HepG2 (cell line): Measurements from ENCODE around the gene SOAT1. TPM values are rescaled to one million over a fixed set of nuclear protein-coding genes. Genes with fewer than 3 reads are reported as not detected.

ENCODE experiments used
- ARHGAP35 ChIP-seq: sonication (generic); formaldehyde crosslinking; IDR thresholded peaks from 2 replicates; pipeline ENCODE4 v1.9.0; 2022; ENCODE audit warnings: mild to moderate bottlenecking, inconsistent platforms, moderate library complexity, missing genetic modification reagents, borderline replicate concordance
- CHD2 ChIP-seq: IDR thresholded peaks from 2 replicates; pipeline ENCODE4 v1.6.1; 2011; ENCODE audit warnings: low read depth, low read length, improper control_type of control experiment
- DNMT3B ChIP-seq: conservative IDR thresholded peaks from 2 replicates; pipeline ENCODE4 v1.6.1; 2016; ENCODE audit warnings: missing biosample characterization, control low read depth
- LCORL ChIP-seq, 2 experiments: fragments of 450-650 bp in 1 of 2; sonication (generic) in 1 of 2; formaldehyde crosslinking in 1 of 2; IDR thresholded peaks; 2 replicates each; pipeline versions ENCODE4 v1.5.0 to v1.6.1; 2017 to 2020; ENCODE audit warnings: antibody characterized with exemption in 1 of 2, missing genetic modification reagents in 1 of 2
- NKX3-1 ChIP-seq: sonication (generic); formaldehyde crosslinking; IDR thresholded peaks from 2 replicates; pipeline ENCODE4 v1.5.0; 2020; ENCODE audit warnings: missing genetic modification reagents
- PCBP1 ChIP-seq: fragments of 200-400 bp; formaldehyde crosslinking; IDR thresholded peaks from 2 replicates; pipeline ENCODE4 v1.6.1; 2017; ENCODE audit warnings: mild to moderate bottlenecking, low read depth, low read length, borderline replicate concordance
- PHF20 ChIP-seq: sonication (generic); formaldehyde crosslinking; IDR thresholded peaks from 2 replicates; pipeline ENCODE4 v1.5.0; 2020; ENCODE audit warnings: mild to moderate bottlenecking, missing genetic modification reagents
- SRY ChIP-seq: sonication (generic); formaldehyde crosslinking; IDR thresholded peaks from 2 replicates; pipeline ENCODE4 v1.8.0; 2022; ENCODE audit warnings: mild to moderate bottlenecking, missing genetic modification reagents
- U2AF2 ChIP-seq: fragments of 200-400 bp; formaldehyde crosslinking; IDR thresholded peaks from 2 replicates; pipeline ENCODE4 v1.6.1; 2017; ENCODE audit warnings: low read depth, mild to moderate bottlenecking, low read length
- YEATS2 ChIP-seq: sonication (generic); formaldehyde crosslinking; IDR thresholded peaks from 2 replicates; pipeline ENCODE4 v1.4.0; 2020; ENCODE audit warnings: missing genetic modification reagents, borderline replicate concordance
- ZBTB3 ChIP-seq: sonication (generic); formaldehyde crosslinking; IDR thresholded peaks from 2 replicates; pipeline ENCODE4 v1.4.0; 2020; ENCODE audit warnings: low read depth, mild to moderate bottlenecking, moderate library complexity, missing genetic modification reagents, borderline replicate concordance
- ZNF232 ChIP-seq: sonication (generic); formaldehyde crosslinking; IDR thresholded peaks from 2 replicates; pipeline ENCODE4 v1.4.0; 2020; ENCODE audit warnings: missing genetic modification reagents, borderline replicate concordance
- ZNF713 ChIP-seq: sonication (generic); formaldehyde crosslinking; IDR thresholded peaks from 2 replicates; pipeline ENCODE4 v1.4.0; 2020; ENCODE audit warnings: mild to moderate bottlenecking, missing genetic modification reagents
- polyA plus RNA-seq, 8 experiments: library from polyadenylated mRNA; depleted of rRNA in 3 of 8; stranded (reverse) in 7 of 8; unstranded in 1 of 8; fragments of >200 nt; fragmentation: Illumina TruSeq in 4 of 8; extraction: Trizol in 4 of 8; gene quantifications; 2 replicates each; pipeline versions ENCODE4 v1.2.1 to v1.2.3, GENCODE V29; 2011 to 2016; ENCODE audit warnings: low read depth in 4 of 8, missing spikeins in 1 of 8, mixed read lengths in 1 of 8; ENCODE audit not compliant: insufficient read depth in 1 of 8
- total RNA-seq, 5 experiments: library from RNA; depleted of rRNA; stranded (reverse); fragments of >200 nt; fragmentation: Illumina TruSeq; extraction: Trizol; gene quantifications; 2 replicates each; pipeline ENCODE4 v1.2.3, GENCODE V29; 2016; ENCODE audit warnings: low read depth in 1 of 5
- TF ChIP-seq, protein P1 (sequence below): sonication (generic); formaldehyde crosslinking; IDR thresholded peaks from 2 replicates; pipeline ENCODE4 v1.8.0; 2023; ENCODE audit warnings: mild to moderate bottlenecking, missing genetic modification reagents
- TF ChIP-seq, protein P2 (sequence below): sonication (generic); formaldehyde crosslinking; IDR thresholded peaks from 2 replicates; pipeline ENCODE4 v1.4.0; 2020; ENCODE audit warnings: missing genetic modification reagents
- TF ChIP-seq, protein P3 (sequence below): sonication (generic); formaldehyde crosslinking; IDR thresholded peaks from 2 replicates; pipeline ENCODE4 v1.4.0; 2020; ENCODE audit warnings: missing genetic modification reagents
- TF ChIP-seq, protein P4 (sequence below): sonication (generic); formaldehyde crosslinking; IDR thresholded peaks from 2 replicates; pipeline ENCODE4 v1.5.0; 2020; ENCODE audit warnings: missing genetic modification reagents
- TF ChIP-seq, protein P5 (sequence below): sonication (generic); formaldehyde crosslinking; conservative IDR thresholded peaks from 2 replicates; pipeline ENCODE4 v1.4.0; 2020; ENCODE audit warnings: missing genetic modification reagents
- TF ChIP-seq, protein P6 (sequence below): sonication (generic); formaldehyde crosslinking; conservative IDR thresholded peaks from 2 replicates; pipeline ENCODE4 v1.8.0; 2022; ENCODE audit warnings: mild to moderate bottlenecking, moderate library complexity, missing genetic modification reagents

The SOAT1 gene
- total and polyA plus RNA-seq, 2 of the 13 experiments (the other 11 are each of a cell fraction or from before 2014, with no cell fraction given) = 22.3 to 52.0 TPM

DNA sequence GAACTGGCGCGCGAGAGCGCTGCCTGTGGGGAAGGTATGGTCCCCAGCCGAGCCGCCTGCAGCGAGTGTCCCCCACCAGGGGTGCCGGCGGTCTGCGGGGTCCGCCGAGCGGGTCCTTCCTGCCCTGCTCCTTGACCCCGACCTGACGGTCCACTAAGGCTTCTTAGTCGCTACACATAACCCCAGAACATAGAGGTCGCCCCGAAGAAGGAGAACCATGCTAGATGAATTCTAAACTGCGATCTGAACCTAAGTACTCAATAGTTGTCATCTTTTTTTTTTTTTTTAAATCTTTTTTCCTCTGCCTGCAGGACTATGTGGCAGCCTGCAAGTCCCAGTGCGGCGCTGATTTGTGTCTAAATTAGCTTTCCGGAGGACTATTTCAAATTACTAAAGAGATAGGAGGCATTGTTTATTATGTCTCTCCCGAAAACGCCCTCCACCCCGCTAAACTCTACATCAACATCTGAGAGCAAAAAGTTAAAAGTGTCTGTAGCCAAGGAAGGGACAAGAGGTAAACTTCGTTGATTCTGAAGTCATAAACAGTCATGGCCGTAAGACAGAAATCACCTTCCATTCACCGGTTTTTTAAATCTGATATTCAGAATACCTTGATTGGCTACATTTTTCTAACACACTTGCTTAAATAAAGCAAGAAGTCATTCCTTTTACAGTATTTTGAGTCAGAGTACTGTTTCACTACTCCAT, 72.7 kb downstream of the SOAT1 start (continued):
- TF ChIP-seq, protein P1, sequence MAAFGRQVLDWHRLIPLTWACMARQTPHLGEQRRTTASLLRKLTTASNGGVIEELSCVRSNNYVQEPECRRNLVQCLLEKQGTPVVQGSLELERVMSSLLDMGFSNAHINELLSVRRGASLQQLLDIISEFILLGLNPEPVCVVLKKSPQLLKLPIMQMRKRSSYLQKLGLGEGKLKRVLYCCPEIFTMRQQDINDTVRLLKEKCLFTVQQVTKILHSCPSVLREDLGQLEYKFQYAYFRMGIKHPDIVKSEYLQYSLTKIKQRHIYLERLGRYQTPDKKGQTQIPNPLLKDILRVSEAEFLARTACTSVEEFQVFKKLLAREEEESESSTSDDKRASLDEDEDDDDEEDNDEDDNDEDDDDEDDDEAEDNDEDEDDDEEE (CRISPR knock-in tag) = no peak
- TF ChIP-seq, protein P2, sequence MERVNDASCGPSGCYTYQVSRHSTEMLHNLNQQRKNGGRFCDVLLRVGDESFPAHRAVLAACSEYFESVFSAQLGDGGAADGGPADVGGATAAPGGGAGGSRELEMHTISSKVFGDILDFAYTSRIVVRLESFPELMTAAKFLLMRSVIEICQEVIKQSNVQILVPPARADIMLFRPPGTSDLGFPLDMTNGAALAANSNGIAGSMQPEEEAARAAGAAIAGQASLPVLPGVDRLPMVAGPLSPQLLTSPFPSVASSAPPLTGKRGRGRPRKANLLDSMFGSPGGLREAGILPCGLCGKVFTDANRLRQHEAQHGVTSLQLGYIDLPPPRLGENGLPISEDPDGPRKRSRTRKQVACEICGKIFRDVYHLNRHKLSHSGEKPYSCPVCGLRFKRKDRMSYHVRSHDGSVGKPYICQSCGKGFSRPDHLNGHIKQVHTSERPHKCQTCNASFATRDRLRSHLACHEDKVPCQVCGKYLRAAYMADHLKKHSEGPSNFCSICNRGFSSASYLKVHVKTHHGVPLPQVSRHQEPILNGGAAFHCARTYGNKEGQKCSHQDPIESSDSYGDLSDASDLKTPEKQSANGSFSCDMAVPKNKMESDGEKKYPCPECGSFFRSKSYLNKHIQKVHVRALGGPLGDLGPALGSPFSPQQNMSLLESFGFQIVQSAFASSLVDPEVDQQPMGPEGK (CRISPR knock-in tag) = no peak
- TF ChIP-seq PCBP1 (no peak), LCORL (IDR thresholded peaks at IDR 0.05) (no peak), LCORL (CRISPR knock-in tag; IDR thresholded peaks at IDR 0.05) (no peak), SRY (CRISPR knock-in tag) (no peak; the same call in 1 of the 2 replicates), PHF20 (CRISPR knock-in tag) (peak; percentile 40; the same call in 1 of the 2 replicates), U2AF2 (no peak), DNMT3B (no peak), ZNF232 (no peak), CHD2 (no peak), YEATS2 (no peak; the same call in 1 of the 2 replicates), ZBTB3 (CRISPR knock-in tag) (no peak), NKX3-1 (CRISPR knock-in tag) (0 out of 2 replicates have a peak, but pooled peaks have one; percentile 5), ZNF713 (no peak), ARHGAP35 (CRISPR knock-in tag) (0 out of 2 replicates have a peak, but pooled peaks have one; percentile 10)
- TF ChIP-seq, protein P3, sequence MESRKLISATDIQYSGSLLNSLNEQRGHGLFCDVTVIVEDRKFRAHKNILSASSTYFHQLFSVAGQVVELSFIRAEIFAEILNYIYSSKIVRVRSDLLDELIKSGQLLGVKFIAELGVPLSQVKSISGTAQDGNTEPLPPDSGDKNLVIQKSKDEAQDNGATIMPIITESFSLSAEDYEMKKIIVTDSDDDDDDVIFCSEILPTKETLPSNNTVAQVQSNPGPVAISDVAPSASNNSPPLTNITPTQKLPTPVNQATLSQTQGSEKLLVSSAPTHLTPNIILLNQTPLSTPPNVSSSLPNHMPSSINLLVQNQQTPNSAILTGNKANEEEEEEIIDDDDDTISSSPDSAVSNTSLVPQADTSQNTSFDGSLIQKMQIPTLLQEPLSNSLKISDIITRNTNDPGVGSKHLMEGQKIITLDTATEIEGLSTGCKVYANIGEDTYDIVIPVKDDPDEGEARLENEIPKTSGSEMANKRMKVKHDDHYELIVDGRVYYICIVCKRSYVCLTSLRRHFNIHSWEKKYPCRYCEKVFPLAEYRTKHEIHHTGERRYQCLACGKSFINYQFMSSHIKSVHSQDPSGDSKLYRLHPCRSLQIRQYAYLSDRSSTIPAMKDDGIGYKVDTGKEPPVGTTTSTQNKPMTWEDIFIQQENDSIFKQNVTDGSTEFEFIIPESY (CRISPR knock-in tag) = no peak
- TF ChIP-seq, protein P4, sequence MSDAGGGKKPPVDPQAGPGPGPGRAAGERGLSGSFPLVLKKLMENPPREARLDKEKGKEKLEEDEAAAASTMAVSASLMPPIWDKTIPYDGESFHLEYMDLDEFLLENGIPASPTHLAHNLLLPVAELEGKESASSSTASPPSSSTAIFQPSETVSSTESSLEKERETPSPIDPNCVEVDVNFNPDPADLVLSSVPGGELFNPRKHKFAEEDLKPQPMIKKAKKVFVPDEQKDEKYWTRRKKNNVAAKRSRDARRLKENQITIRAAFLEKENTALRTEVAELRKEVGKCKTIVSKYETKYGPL (CRISPR knock-in tag) = no peak
- TF ChIP-seq, protein P5, sequence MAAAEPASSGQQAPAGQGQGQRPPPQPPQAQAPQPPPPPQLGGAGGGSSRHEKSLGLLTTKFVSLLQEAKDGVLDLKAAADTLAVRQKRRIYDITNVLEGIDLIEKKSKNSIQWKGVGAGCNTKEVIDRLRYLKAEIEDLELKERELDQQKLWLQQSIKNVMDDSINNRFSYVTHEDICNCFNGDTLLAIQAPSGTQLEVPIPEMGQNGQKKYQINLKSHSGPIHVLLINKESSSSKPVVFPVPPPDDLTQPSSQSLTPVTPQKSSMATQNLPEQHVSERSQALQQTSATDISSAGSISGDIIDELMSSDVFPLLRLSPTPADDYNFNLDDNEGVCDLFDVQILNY (CRISPR knock-in tag) = no peak
- TF ChIP-seq, protein P6, sequence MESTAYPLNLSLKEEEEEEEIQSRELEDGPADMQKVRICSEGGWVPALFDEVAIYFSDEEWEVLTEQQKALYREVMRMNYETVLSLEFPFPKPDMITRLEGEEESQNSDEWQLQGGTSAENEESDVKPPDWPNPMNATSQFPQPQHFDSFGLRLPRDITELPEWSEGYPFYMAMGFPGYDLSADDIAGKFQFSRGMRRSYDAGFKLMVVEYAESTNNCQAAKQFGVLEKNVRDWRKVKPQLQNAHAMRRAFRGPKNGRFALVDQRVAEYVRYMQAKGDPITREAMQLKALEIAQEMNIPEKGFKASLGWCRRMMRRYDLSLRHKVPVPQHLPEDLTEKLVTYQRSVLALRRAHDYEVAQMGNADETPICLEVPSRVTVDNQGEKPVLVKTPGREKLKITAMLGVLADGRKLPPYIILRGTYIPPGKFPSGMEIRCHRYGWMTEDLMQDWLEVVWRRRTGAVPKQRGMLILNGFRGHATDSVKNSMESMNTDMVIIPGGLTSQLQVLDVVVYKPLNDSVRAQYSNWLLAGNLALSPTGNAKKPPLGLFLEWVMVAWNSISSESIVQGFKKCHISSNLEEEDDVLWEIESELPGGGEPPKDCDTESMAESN = no peak; the same call in 1 of the 2 replicates
